Activated CD4-positive, alpha-beta T cell treated with anti-CD3 and anti-CD28 coated beads for 36 hours (primary cell): ENCODE data around the gene REEP3. TPM values are rescaled to one million over a fixed set of nuclear protein-coding genes. Genes with fewer than 3 reads are reported as not detected.

Source experiments
- ATAC-seq: fragments of 200-7000 bp; cut with Tn5 transposase; one replicate; pipeline ENCODE4 v1.10.0; 2021; ENCODE audit warnings: mild to moderate bottlenecking, moderate library complexity
- CTCF ChIA-PET: fragments of 350-600 bp; sonication (Branson Sonifier 250); formaldehyde crosslinking; loops from one replicate; lab custom pipeline; 2021; ENCODE audit warnings: antibody characterized with exemption; lab: Charles Lee
- POLR2A ChIA-PET: fragments of 350-600 bp; sonication (Branson Sonifier 250); formaldehyde crosslinking; loops from one replicate; lab custom pipeline; 2021; ENCODE audit warnings: antibody characterized with exemption, inconsistent platforms; lab: Charles Lee
- DNase-seq: peaks from one replicate; pipeline ENCODE4 v3.0.0-alpha.2; 2020
- H3K27ac Mint-ChIP-seq: one replicate; pipeline ENCODE4 v1.8.0; 2021; ENCODE audit warnings: mixed read lengths
- H3K27me3 Mint-ChIP-seq: one replicate; pipeline ENCODE4 v1.8.0; 2021; ENCODE audit warnings: mixed read lengths
- H3K36me3 Mint-ChIP-seq: one replicate; pipeline ENCODE4 v1.8.0; 2021; ENCODE audit warnings: low read depth, mixed read lengths
- H3K4me1 Mint-ChIP-seq: one replicate; pipeline ENCODE4 v1.8.0; 2021; ENCODE audit warnings: mixed read lengths
- H3K4me3 Mint-ChIP-seq: one replicate; pipeline ENCODE4 v1.8.0; 2021; ENCODE audit warnings: mild to moderate bottlenecking, moderate library complexity, mixed read lengths
- H3K9me3 Mint-ChIP-seq: one replicate; pipeline ENCODE4 v1.8.0; 2021; ENCODE audit warnings: low read depth, mixed read lengths
- intact Hi-C, 2 experiments: fragments of 100-400 bp; cut with DNase I in 1 of 2; cut with micrococcal nuclease in 1 of 2; formaldehyde crosslinking; loops; one replicate each; pipeline versions ENCODE4 v1.14.2 to v1.15.1; 2022 to 2024; cut with DNase I, micrococcal nuclease
- total RNA-seq, 2 experiments: library from RNA; stranded (reverse); gene quantifications; one replicate each; pipeline ENCODE4 v1.2.3, GENCODE V29; 2021

The REEP3 gene
- total RNA-seq, 2 experiments from 2014 or later, result 15.9 to 20.9 TPM

- DNase-seq, result no peak
- CTCF ChIA-PET, result no interaction called here
- peaks cover 28% of the 10 kb centered on the region for H3K4me1 Mint-ChIP-seq
- H3K27me3 Mint-ChIP-seq, result no peaks in the 10 kb centered on the region
- POLR2A ChIA-PET, result no interaction called here
- no peak overlapping the region for H3K27ac Mint-ChIP-seq
- no peak overlapping the region for H3K4me3 Mint-ChIP-seq
- H3K36me3 Mint-ChIP-seq, result peaks cover 9% of the 10 kb centered on the region
- intact Hi-C loops, result no loop called here
- no peaks in the 10 kb centered on the region for H3K9me3 Mint-ChIP-seq
- ATAC-seq, result no peak
Observed at GRCh38 chr10:63506554-63506953, 14.6 kb upstream of the REEP3 start.

DNA sequence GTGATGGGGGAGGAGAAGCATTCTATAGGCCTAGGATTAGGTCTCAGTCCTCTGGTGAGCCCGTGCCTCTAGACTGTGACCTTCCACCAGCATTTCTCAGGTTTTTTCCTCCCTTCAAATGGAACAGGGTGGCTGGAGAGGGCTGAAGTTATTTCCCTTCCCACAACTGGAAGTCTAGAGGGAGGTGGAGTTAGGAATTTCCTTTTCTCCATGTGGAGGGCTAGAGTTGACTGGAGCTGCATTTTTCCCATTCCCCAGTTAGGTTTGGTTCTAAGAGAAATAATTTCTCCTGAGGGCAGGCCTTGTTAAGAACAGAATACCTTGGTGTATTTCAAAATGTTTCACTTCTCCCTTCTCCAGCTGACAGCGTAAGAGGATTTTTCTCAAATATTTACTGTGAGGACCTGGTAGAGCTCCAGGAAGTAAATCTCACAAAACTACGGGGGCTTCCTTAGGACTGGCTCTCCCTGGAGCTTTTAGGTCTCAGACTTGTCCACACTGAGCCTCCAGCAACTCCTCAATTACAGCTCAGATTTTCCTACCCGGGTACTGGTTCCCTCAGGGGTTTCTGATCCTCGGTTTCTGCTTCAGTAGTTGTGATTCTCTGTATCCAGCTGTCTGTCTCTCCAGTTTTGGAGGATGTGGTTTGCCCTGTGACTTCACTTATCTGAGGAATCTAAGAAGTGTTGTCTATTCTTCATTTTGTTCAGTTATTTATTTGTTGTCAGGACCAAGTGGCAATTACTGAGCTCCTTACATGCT, 6.0 kb upstream of the REEP3 start:
- Mint-ChIP-seq H3K9me3 (peaks cover 6% of the 10 kb centered on the region), H3K4me1 (peaks cover 73% of the 10 kb centered on the region), H3K27me3 (no peaks in the 10 kb centered on the region), H3K36me3 (peaks cover 26% of the 10 kb centered on the region), H3K27ac (peak overlapping the region; percentile 77), H3K4me3 (peak overlapping the region; percentile 5)
- ATAC-seq (peak; percentile 83), DNase-seq (peak; percentile 37)
- ChIA-PET CTCF (interaction anchor here (0.7 to 1.5 kb wide), 5 partner anchors 13 to 247 kb away, joined by 3 to 4 read pairs (median 3); no protein-coding TSS in a partner anchor), POLR2A (interaction anchor here (0.7 kb wide), 1 partner anchor 246 kb away, joined by 5 read pairs; no protein-coding TSS in a partner anchor)
- intact Hi-C loops, result no loop called here

DNA sequence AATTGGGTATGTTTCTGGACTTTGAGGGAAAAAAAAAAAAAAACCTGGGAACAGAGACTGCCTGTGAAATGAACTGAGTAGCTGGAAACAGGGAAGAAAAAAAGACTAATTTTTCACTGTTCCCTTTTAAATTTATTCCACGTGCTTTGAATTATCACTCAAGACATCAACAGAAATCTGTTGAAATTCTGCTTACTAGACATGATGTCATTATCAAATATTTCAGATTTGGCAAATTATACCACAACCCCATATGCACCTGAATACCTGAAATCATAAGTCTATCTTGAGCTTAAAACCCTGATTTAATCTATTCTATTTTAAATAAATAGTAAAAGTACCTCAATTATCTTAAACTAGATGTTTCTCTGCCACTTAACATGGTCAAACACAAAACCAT, 5.0 kb upstream of the REEP3 start:
- H3K4me1 Mint-ChIP-seq, result peaks cover 66% of the 10 kb centered on the region
- ATAC-seq (no peak), DNase-seq (no peak)
- peaks cover 6% of the 10 kb centered on the region for H3K9me3 Mint-ChIP-seq
- H3K27ac Mint-ChIP-seq, result no peak overlapping the region
- CTCF ChIA-PET, result interaction anchor here (0.9 to 1.3 kb wide), 2 partner anchors 14 to 35 kb away, joined by 3 read pairs; no protein-coding TSS in a partner anchor
- no peak overlapping the region for H3K4me3 Mint-ChIP-seq
- no peaks in the 10 kb centered on the region for H3K27me3 Mint-ChIP-seq
- POLR2A ChIA-PET, result interaction anchor here (0.7 kb wide), 1 partner anchor 15 kb away, joined by 7 read pairs; no protein-coding TSS in a partner anchor
- intact Hi-C loops, result no loop called here
- peaks cover 23% of the 10 kb centered on the region for H3K36me3 Mint-ChIP-seq

- Mint-ChIP-seq H3K27me3 (no peaks in the 10 kb centered on the region), H3K4me1 (peaks cover 73% of the 10 kb centered on the region), H3K27ac (peak overlapping the region; percentile 5), H3K4me3 (peak overlapping the region; percentile 3), H3K36me3 (peaks cover 13% of the 10 kb centered on the region), H3K9me3 (peaks cover 6% of the 10 kb centered on the region)
- intact Hi-C loops, result no loop called here
- ChIA-PET CTCF (interaction anchor here (0.7 kb wide), 1 partner anchor 89 kb away, joined by 3 read pairs; no protein-coding TSS in a partner anchor), POLR2A (no interaction called here)
- no peak for DNase-seq
- no peak for ATAC-seq
Observed at GRCh38 chr10:63518690-63519288, 2.4 kb upstream of the REEP3 start.

DNA sequence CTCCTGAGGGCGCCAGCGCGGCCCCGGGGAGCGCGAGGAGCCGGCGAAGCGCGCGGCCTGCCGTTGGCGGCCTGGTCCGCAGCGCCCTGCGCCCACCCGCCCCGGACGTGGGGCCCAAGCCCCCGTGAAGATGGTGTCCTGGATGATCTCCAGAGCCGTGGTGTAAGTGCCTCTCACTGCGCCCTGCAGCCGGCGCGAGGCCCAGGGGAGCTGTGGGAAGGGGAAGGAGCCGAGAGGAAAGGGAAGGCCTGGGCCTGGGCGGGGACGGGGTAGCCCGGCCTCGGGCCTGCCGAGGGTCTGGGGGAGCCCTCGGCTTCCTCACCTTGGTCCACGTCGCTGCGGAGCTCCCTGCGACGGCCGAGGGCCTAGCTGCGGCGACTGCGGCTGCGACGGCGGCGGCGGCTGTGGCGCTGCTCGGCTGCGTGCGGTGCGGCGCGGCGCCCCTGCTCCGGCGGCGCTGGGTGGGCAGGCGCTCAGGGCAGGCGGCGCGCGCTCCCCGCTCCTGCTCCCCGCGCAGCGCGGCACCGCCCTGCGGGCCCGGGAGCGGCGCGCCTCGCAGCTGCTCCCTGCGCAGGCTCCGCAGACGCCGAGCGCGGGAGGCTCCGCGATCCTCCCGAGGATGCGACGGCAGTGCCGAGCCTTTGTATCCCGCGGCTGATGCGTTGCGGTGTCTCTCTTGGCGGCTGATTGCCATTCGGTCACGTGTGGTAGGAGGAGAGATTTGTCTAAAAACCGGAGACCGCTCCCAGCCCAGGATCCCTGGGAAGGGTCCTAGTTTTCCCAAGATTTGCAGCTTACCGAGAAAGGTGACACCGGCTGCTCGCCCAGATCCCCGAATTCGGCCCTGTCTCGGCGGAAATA, 445 bp downstream of the REEP3 start:
- peaks cover 57% of the 10 kb centered on the region for H3K4me1 Mint-ChIP-seq
- H3K4me3 Mint-ChIP-seq, result peak overlapping the region; percentile 86
- intact Hi-C loops, result loop anchor here (1.0 to 5.0 kb wide), 12 partner anchors 54 to 704 kb away; partner anchors contain the start of genes JMJD1C (in 2 of the 2) and EGR2 (in 1 of the 2)
- peak overlapping the region; percentile 94 for H3K27ac Mint-ChIP-seq
- no peaks in the 10 kb centered on the region for H3K9me3 Mint-ChIP-seq
- H3K36me3 Mint-ChIP-seq, result peaks cover 11% of the 10 kb centered on the region
- peak; percentile 75 for DNase-seq
- ChIA-PET POLR2A (interaction anchor here (0.6 to 1.5 kb wide), 5 partner anchors 12 to 296 kb away, joined by 3 to 6 read pairs (median 3); no protein-coding TSS in a partner anchor), CTCF (interaction anchor here (0.7 to 1.7 kb wide), 3 partner anchors 83 to 199 kb away, joined by 3 to 12 read pairs (median 4); no protein-coding TSS in a partner anchor)
- no peaks in the 10 kb centered on the region for H3K27me3 Mint-ChIP-seq
- peak; percentile 72 for ATAC-seq

DNA sequence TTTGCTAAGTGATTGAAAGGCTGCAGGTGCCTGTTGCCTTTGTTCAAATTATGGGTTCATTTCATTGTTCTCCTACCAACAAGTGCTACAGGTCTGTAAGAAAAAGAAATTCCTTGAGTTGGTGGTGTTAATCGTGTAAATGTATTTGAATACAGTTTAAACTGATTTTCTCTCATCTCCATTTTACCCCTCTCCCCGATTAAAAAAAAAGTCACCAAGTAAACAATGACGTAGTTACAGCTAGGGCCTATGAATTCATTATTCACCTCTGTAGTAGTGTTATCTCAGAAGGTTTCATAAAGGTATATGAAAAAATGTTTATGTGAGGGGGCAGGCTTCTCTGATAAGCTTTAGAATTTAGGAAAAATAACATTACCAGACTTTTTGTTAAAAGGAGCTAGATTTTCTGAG, 1.1 kb downstream of the REEP3 start:
- ChIA-PET CTCF (interaction anchor here (0.7 to 1.7 kb wide), 6 partner anchors 16 to 356 kb away, joined by 3 to 12 read pairs (median 3); no protein-coding TSS in a partner anchor), POLR2A (interaction anchor here (0.6 to 1.5 kb wide), 6 partner anchors 186 to 1339 kb away, joined by 3 to 6 read pairs (median 4); no protein-coding TSS in a partner anchor)
- H3K27ac Mint-ChIP-seq, result peak overlapping the region; percentile 94
- H3K4me1 Mint-ChIP-seq, result peaks cover 54% of the 10 kb centered on the region
- DNase-seq (no peak), ATAC-seq (no peak)
- peaks cover 11% of the 10 kb centered on the region for H3K36me3 Mint-ChIP-seq
- H3K27me3 Mint-ChIP-seq, result no peaks in the 10 kb centered on the region
- no peaks in the 10 kb centered on the region for H3K9me3 Mint-ChIP-seq
- H3K4me3 Mint-ChIP-seq, result peak overlapping the region; percentile 86
- intact Hi-C loops, result loop anchor here (1.0 to 5.0 kb wide), 9 partner anchors 55 to 705 kb away; partner anchors contain the start of genes EGR2 (in 1 of the 2) and JMJD1C (in 1 of the 2)

DNA sequence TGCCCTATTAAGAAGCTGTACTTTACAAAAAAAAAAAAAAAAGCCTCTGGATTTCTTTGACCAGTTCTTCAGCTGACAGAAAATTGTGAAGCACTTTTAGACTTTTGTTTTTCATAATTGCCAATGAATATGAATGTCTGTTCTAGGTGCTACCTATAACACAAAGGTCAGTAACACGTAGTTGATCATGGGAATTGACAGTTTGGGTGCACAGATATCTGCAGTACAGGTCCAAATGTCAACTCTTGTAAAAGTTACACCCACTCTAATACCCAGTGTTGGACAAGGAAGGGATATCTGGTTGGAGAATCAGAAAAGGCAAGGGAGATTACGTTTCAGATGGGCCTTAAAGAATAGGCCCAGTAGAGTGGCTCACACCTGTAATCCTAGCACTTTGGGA, 1.8 kb downstream of the REEP3 start:
- H3K36me3 Mint-ChIP-seq, result peaks cover 16% of the 10 kb centered on the region
- no peak for DNase-seq
- POLR2A ChIA-PET, result interaction anchor here (0.6 to 1.5 kb wide), 6 partner anchors 187 to 1340 kb away, joined by 3 to 6 read pairs (median 4); no protein-coding TSS in a partner anchor
- H3K4me3 Mint-ChIP-seq, result peak overlapping the region; percentile 86
- H3K4me1 Mint-ChIP-seq, result peaks cover 52% of the 10 kb centered on the region
- ATAC-seq, result no peak
- no peaks in the 10 kb centered on the region for H3K9me3 Mint-ChIP-seq
- intact Hi-C loops, result loop anchor here (1.0 to 5.0 kb wide), 9 partner anchors 56 to 706 kb away; partner anchors contain the start of genes EGR2 (in 1 of the 2) and JMJD1C (in 1 of the 2)
- H3K27me3 Mint-ChIP-seq, result no peaks in the 10 kb centered on the region
- H3K27ac Mint-ChIP-seq, result no peak overlapping the region
- CTCF ChIA-PET, result interaction anchor here (0.8 to 1.7 kb wide), 5 partner anchors 15 to 356 kb away, joined by 3 to 12 read pairs (median 3); no protein-coding TSS in a partner anchor

DNA sequence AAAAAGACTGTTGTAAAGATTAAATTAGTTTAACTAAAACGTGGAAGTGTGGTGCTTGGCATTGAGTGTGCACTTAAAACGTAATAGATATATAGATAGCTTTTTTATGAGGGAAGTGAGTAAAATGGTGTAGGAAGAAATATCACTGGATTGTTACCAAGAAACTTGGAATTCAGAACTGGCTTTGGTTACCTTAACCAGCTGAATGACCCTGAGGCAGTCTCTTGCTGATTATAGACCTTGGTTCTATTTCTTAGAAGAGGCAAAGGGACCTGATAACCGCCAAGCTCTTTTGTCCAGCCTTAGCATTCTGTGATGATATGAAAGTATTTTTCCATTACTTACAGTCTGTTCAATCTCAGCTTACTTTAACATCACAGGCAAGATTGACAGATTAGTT, 3.8 kb downstream of the REEP3 start:
- no peak for ATAC-seq
- no peak for DNase-seq
- H3K27ac Mint-ChIP-seq, result no peak overlapping the region
- H3K4me3 Mint-ChIP-seq, result no peak overlapping the region
- H3K36me3 Mint-ChIP-seq, result peaks cover 25% of the 10 kb centered on the region
- ChIA-PET POLR2A (no interaction called here), CTCF (interaction anchor here (0.6 to 1.2 kb wide), 2 partner anchors 169 to 195 kb away, joined by 3 read pairs; no protein-coding TSS in a partner anchor)
- H3K27me3 Mint-ChIP-seq, result no peaks in the 10 kb centered on the region
- H3K4me1 Mint-ChIP-seq, result peaks cover 41% of the 10 kb centered on the region
- intact Hi-C loops, result no loop called here
- H3K9me3 Mint-ChIP-seq, result no peaks in the 10 kb centered on the region

GRCh38 chr10:63527401-63527800, 6.2 kb downstream of the REEP3 start:
- POLR2A ChIA-PET, result no interaction called here
- Mint-ChIP-seq H3K4me1 (peaks cover 37% of the 10 kb centered on the region), H3K27me3 (no peaks in the 10 kb centered on the region), H3K4me3 (no peak overlapping the region), H3K27ac (no peak overlapping the region), H3K9me3 (no peaks in the 10 kb centered on the region), H3K36me3 (peaks cover 25% of the 10 kb centered on the region)
- ATAC-seq (no peak), DNase-seq (no peak)
- intact Hi-C loops, result no loop called here
- CTCF ChIA-PET, result interaction anchor here (1.8 kb wide), 1 partner anchor 12 kb away, joined by 7 read pairs; no protein-coding TSS in a partner anchor

GRCh38 chr10:63528084-63528744, 7.0 kb downstream of the REEP3 start:
- DNase-seq, result no peak
- Mint-ChIP-seq H3K36me3 (peaks cover 22% of the 10 kb centered on the region), H3K4me3 (no peak overlapping the region), H3K9me3 (no peaks in the 10 kb centered on the region), H3K4me1 (peaks cover 29% of the 10 kb centered on the region), H3K27ac (no peak overlapping the region), H3K27me3 (no peaks in the 10 kb centered on the region)
- ChIA-PET CTCF (interaction anchor here (0.6 to 1.8 kb wide), 3 partner anchors 11 to 192 kb away, joined by 3 to 7 read pairs (median 3); no protein-coding TSS in a partner anchor), POLR2A (no interaction called here)
- intact Hi-C loops, result no loop called here
- no peak for ATAC-seq
